ENCODE measurements around the gene TSC22D3.

TSC22D3 gene

GRCh38 chrX:107760304-107761077 lies 15.1 kb downstream of the TSC22D3 start:
- no peak for DNase-seq (ENCODE audit: low read depth in 3 of 3, low spot score in 1 of 3)

- DNase-seq (ENCODE audit: low read depth in 3 of 3, low spot score in 1 of 3): no peak
These were observed 17.3 kb downstream of the TSC22D3 start for GRCh38 chrX:107758231-107758766.

GRCh38 chrX:107755721-107756120 lies 19.9 kb downstream of the TSC22D3 start:
- no peak for DNase-seq (ENCODE audit: low read depth in 3 of 3, low spot score in 1 of 3)

- DNase-seq (ENCODE audit: low read depth in 3 of 3, low spot score in 1 of 3): no peak
These were observed 22.4 kb downstream of the TSC22D3 start for GRCh38 chrX:107753187-107753586.

GRCh38 chrX:107752714-107753113 lies 22.9 kb downstream of the TSC22D3 start:
- no peak for DNase-seq (ENCODE audit: low read depth in 3 of 3, low spot score in 1 of 3)

- no peak for DNase-seq (ENCODE audit: low read depth in 3 of 3, low spot score in 1 of 3)
These were observed 23.5 kb downstream of the TSC22D3 start for GRCh38 chrX:107752043-107752442.

- DNase-seq (ENCODE audit: low read depth in 3 of 3, low spot score in 1 of 3): no peak
These were observed 24.6 kb downstream of the TSC22D3 start for GRCh38 chrX:107750861-107751445.

- DNase-seq (ENCODE audit: low read depth in 3 of 3, low spot score in 1 of 3): no peak
These were observed 25.3 kb downstream of the TSC22D3 start for GRCh38 chrX:107750263-107750662.

GRCh38 chrX:107748506-107748905 lies 27.1 kb downstream of the TSC22D3 start:
- no peak for DNase-seq (ENCODE audit: low read depth in 3 of 3, low spot score in 1 of 3)

- DNase-seq (ENCODE audit: low read depth in 3 of 3, low spot score in 1 of 3): no peak
These were observed 27.9 kb downstream of the TSC22D3 start for GRCh38 chrX:107747596-107748161.

- no peak for DNase-seq (ENCODE audit: low read depth in 3 of 3, low spot score in 1 of 3)
These were observed 30.7 kb downstream of the TSC22D3 start for GRCh38 chrX:107744868-107745267.

GRCh38 chrX:107743995-107744394 lies 31.6 kb downstream of the TSC22D3 start:
- DNase-seq (ENCODE audit: low read depth in 3 of 3, low spot score in 1 of 3): no peak

GRCh38 chrX:107742700-107743191 lies 32.8 kb downstream of the TSC22D3 start:
- no peak for DNase-seq (ENCODE audit: low read depth in 3 of 3, low spot score in 1 of 3)

- DNase-seq (ENCODE audit: low read depth in 3 of 3, low spot score in 1 of 3): no peak
These were observed 34.2 kb downstream of the TSC22D3 start for GRCh38 chrX:107741404-107741790.

- DNase-seq (ENCODE audit: low read depth in 3 of 3, low spot score in 1 of 3): no peak
These were observed 36.0 kb downstream of the TSC22D3 start for GRCh38 chrX:107739541-107739940.

GRCh38 chrX:107738768-107739167 lies 36.8 kb downstream of the TSC22D3 start:
- no peak for DNase-seq (ENCODE audit: low read depth in 3 of 3, low spot score in 1 of 3)

- no peak for DNase-seq (ENCODE audit: low read depth in 3 of 3, low spot score in 1 of 3)
These were observed 37.3 kb downstream of the TSC22D3 start for GRCh38 chrX:107738272-107738671.

- no peak for DNase-seq (ENCODE audit: low read depth in 3 of 3, low spot score in 1 of 3)
These were observed 38.6 kb downstream of the TSC22D3 start for GRCh38 chrX:107736781-107737531.

- DNase-seq (ENCODE audit: low read depth in 3 of 3, low spot score in 1 of 3): no peak
These were observed 40.9 kb downstream of the TSC22D3 start for GRCh38 chrX:107734646-107735045.

GRCh38 chrX:107733686-107734085 lies 41.9 kb downstream of the TSC22D3 start:
- no peak for DNase-seq (ENCODE audit: low read depth in 3 of 3, low spot score in 1 of 3)

- no peak for DNase-seq (ENCODE audit: low read depth in 3 of 3, low spot score in 1 of 3)
These were observed 43.6 kb downstream of the TSC22D3 start for GRCh38 chrX:107731831-107732502.
